Ramos (cell line): ENCODE measurements around the gene GALNT7.
"Not testable (repeated sequence)": the region's sequence is repeated elsewhere in the genome, so short reads cannot be mapped to it uniquely, and the experiment has no call there.

Experiments used
- in situ Hi-C: fragments of 300-500 bp; cut with MboI; formaldehyde crosslinking; loops from one replicate; pipeline ENCODE4 v1.14.3; 2022; ENCODE audit warnings: low sequenced_read_pairs; ENCODE audit not compliant: unreplicated experiment

Gene GALNT7

GRCh38 chr4:173165706-173166105 is 2.9 kb upstream of the GALNT7 start:
- in situ Hi-C loops = no loop called here

GRCh38 chr4:173166491-173166890 is 2.1 kb upstream of the GALNT7 start:
- in situ Hi-C loops = no loop called here

- in situ Hi-C loops = no loop called here
Observed at GRCh38 chr4:173167758-173168395, 734 bp upstream of the GALNT7 start.

GRCh38 chr4:173169178-173169427 is 492 bp downstream of the GALNT7 start:
- in situ Hi-C loops = no loop called here

GRCh38 chr4:173169428-173170181 is 994 bp downstream of the GALNT7 start:
- in situ Hi-C loops = no loop called here

- in situ Hi-C loops = no loop called here
Observed at GRCh38 chr4:173170182-173170778, 1.7 kb downstream of the GALNT7 start.

GRCh38 chr4:173171098-173171497 is 2.5 kb downstream of the GALNT7 start:
- in situ Hi-C loops = no loop called here

GRCh38 chr4:173171987-173172386 is 3.4 kb downstream of the GALNT7 start:
- in situ Hi-C loops = no loop called here

GRCh38 chr4:173174184-173174583 is 5.6 kb downstream of the GALNT7 start:
- in situ Hi-C loops = no loop called here

- in situ Hi-C loops = no loop called here
Observed at GRCh38 chr4:173174594-173175012, 6.0 kb downstream of the GALNT7 start.

GRCh38 chr4:173176010-173176409 is 7.4 kb downstream of the GALNT7 start:
- in situ Hi-C loops = no loop called here

GRCh38 chr4:173177232-173177631 is 8.6 kb downstream of the GALNT7 start:
- in situ Hi-C loops = no loop called here

GRCh38 chr4:173178144-173178543 is 9.5 kb downstream of the GALNT7 start:
- in situ Hi-C loops = no loop called here

GRCh38 chr4:173181848-173182247 is 13.2 kb downstream of the GALNT7 start:
- in situ Hi-C loops = no loop called here

- in situ Hi-C loops = no loop called here
Observed at GRCh38 chr4:173182403-173182802, 13.8 kb downstream of the GALNT7 start.

- in situ Hi-C loops = not testable (repeated sequence)
Observed at GRCh38 chr4:173183659-173184247, 15.1 kb downstream of the GALNT7 start.

- in situ Hi-C loops = no loop called here
Observed at GRCh38 chr4:173185847-173186510, 17.4 kb downstream of the GALNT7 start.

GRCh38 chr4:173187732-173188131 is 19.1 kb downstream of the GALNT7 start:
- in situ Hi-C loops = no loop called here

- in situ Hi-C loops = no loop called here
Observed at GRCh38 chr4:173188648-173189047, 20.0 kb downstream of the GALNT7 start.

GRCh38 chr4:173189117-173189693 is 20.6 kb downstream of the GALNT7 start:
- in situ Hi-C loops = no loop called here
